ENCODE results near the gene TUSC1. TPM values are rescaled to one million over a fixed set of nuclear protein-coding genes. Genes with fewer than 3 reads are reported as not detected.

The TUSC1 gene
- 3.5 and 3.8 TPM in 2 replicates for total RNA-seq

GRCh38 chr9:25678147-25678666 is at the start of gene TUSC1:
TUSC1 (minus strand) TSS chr9:25678444; CDS start chr9:25678312, 132 bp downstream.

Measured in bronchial smooth muscle cell (primary cell).